Suprapubic skin (tissue), 4 donors: ENCODE results near the gene CDK12. TPM values are rescaled to one million over a fixed set of nuclear protein-coding genes. Genes with fewer than 3 reads are reported as not detected.

Experiments used
- DNase-seq, 2 donors: peaks; one replicate each; pipeline ENCODE4 v3.0.0-alpha.2; 2019; ENCODE audit warnings: low spot score in 2 of 2
- H3K27ac ChIP-seq: fragments of 200-600 bp; sonication (generic); one replicate; pipeline ENCODE4 v1.5.1; 2019
- H3K27me3 ChIP-seq: fragments of 200-600 bp; sonication (generic); one replicate; pipeline ENCODE4 v1.5.1; 2019
- H3K36me3 ChIP-seq: fragments of 200-600 bp; sonication (generic); one replicate; pipeline ENCODE4 v1.5.1; 2019
- H3K4me1 ChIP-seq: fragments of 200-600 bp; sonication (generic); one replicate; pipeline ENCODE4 v1.5.1; 2019
- H3K4me3 ChIP-seq: fragments of 200-600 bp; sonication (generic); one replicate; pipeline ENCODE4 v1.5.1; 2019; ENCODE audit warnings: mild to moderate bottlenecking
- H3K9me3 ChIP-seq: fragments of 200-600 bp; sonication (generic); one replicate; pipeline ENCODE4 v1.5.1; 2019
- EP300 ChIP-seq: sonication (generic); formaldehyde crosslinking; IDR thresholded peaks from one replicate; pipeline ENCODE4 v1.6.1; 2017; ENCODE audit warnings: antibody characterized with exemption
- POLR2A ChIP-seq, 2 donors: fragments of 450-650 bp; IDR thresholded peaks; one replicate each; pipeline ENCODE4 v1.6.1; 2017; ENCODE audit warnings: antibody characterized with exemption in 2 of 2, mild to moderate bottlenecking in 2 of 2, moderate library complexity in 2 of 2
- POLR2AphosphoS5 ChIP-seq, 3 donors: sonication (generic); formaldehyde crosslinking; IDR thresholded peaks; one replicate each; pipeline ENCODE4 v1.6.1; 2017; ENCODE audit warnings: antibody characterized with exemption in 3 of 3
- WGBS: methylation state at CpG from one replicate; pipeline ENCODE4 v1.1.5; 2018; 5-methylcytosine and 5-hydroxymethylcytosine counted together
- total RNA-seq, 4 donors: library from RNA; depleted of rRNA; stranded (reverse); fragments of >200 nt; gene quantifications; one replicate each; pipeline ENCODE4 v1.1.0, GENCODE V29; 2016
- TF ChIP-seq, protein P1 (sequence below), 2 donors: fragments of 200-600 bp in 1 of 2; fragments of 450-650 bp in 1 of 2; sonication (generic) in 1 of 2; IDR thresholded peaks; one replicate each; pipeline ENCODE4 v1.5.1; 2016 to 2019; ENCODE audit warnings: antibody characterized with exemption in 2 of 2, mild to moderate bottlenecking in 1 of 2, moderate library complexity in 1 of 2

Gene CDK12
- total RNA-seq, 4 donors from 2014 or later, result 50.7 to 97.9 (median 54.4) TPM

DNA sequence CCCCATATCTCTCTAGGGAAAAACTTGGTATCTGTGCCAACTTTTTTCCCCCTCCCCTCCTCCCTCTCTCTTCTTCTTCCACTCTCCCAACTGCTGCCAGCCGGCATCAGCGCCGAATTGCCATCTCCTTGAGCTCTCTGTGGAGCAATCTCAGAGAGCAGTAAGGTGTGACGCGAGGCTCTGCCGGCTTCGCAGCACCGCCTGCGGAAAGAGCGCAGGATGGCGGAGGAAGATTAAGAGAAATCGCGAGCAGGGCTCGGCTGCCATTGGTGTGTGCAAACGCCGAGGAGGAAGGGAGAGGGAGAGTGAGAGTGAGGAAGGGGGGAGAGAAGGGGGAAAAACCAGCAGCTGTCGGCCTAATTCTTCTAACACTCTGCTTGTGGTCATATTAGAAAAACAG, 102.2 kb downstream of the CDK12 start:
- Histone ChIP-seq H3K36me3 (peaks cover 70% of the 10 kb centered on the region), H3K27me3 (no peaks in the 10 kb centered on the region), H3K9me3 (no peaks in the 10 kb centered on the region), H3K27ac (no peak overlapping the region), H3K4me3 (no peak overlapping the region), H3K4me1 (no peaks in the 10 kb centered on the region)
- WGBS, result 52% methylated on average over 17 of the region's 17 CpGs
- TF ChIP-seq POLR2A (IDR thresholded peaks at IDR 0.05) (no peak), POLR2AphosphoS5 (IDR thresholded peaks at IDR 0.05) (no peak), EP300 (no peak)
- TF ChIP-seq, protein P1, sequence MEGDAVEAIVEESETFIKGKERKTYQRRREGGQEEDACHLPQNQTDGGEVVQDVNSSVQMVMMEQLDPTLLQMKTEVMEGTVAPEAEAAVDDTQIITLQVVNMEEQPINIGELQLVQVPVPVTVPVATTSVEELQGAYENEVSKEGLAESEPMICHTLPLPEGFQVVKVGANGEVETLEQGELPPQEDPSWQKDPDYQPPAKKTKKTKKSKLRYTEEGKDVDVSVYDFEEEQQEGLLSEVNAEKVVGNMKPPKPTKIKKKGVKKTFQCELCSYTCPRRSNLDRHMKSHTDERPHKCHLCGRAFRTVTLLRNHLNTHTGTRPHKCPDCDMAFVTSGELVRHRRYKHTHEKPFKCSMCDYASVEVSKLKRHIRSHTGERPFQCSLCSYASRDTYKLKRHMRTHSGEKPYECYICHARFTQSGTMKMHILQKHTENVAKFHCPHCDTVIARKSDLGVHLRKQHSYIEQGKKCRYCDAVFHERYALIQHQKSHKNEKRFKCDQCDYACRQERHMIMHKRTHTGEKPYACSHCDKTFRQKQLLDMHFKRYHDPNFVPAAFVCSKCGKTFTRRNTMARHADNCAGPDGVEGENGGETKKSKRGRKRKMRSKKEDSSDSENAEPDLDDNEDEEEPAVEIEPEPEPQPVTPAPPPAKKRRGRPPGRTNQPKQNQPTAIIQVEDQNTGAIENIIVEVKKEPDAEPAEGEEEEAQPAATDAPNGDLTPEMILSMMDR (IDR thresholded peaks at IDR 0.05), result no peak
- no peak for DNase-seq

DNA sequence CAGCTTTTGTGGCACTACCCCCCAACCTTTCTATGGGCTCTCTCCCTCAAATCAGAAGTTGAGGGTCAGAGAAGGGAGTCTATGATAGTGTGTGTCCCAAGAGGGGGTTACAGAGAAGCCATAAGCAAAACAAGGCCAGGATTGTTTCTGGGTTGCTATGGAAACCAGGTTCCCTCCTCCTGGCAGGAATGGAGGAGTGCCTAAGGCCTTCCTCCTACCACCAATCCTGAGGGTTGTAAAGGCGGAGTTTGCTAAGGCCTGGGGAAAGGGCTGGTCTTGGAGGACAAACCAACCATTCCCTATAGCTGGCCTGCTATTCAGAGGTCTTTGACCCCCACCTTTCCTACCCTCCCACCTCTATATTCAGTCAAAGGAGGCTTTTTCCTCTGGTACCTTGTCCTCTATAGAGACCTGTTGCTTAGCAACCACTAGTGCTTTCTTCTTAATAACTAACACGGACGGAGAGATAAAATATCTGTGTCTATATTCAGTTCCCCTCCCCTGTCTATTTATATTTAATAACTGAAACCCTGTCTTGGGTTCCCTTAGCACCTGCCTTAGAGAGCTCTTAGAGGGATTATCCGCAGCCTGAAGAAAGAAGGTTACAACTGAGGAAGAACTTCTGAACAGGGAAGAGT, 103.0 kb downstream of the CDK12 start:
- H3K9me3 ChIP-seq, result no peaks in the 10 kb centered on the region
- H3K4me3 ChIP-seq, result no peak overlapping the region
- peaks cover 71% of the 10 kb centered on the region for H3K36me3 ChIP-seq
- WGBS, result 83% methylated on average over 4 of the region's 4 CpGs
- peaks cover 4% of the 10 kb centered on the region for H3K4me1 ChIP-seq
- H3K27ac ChIP-seq, result no peak overlapping the region
- no peak for DNase-seq
- H3K27me3 ChIP-seq, result no peaks in the 10 kb centered on the region
- TF ChIP-seq POLR2A (IDR thresholded peaks at IDR 0.05), result no peak
- TF ChIP-seq POLR2AphosphoS5 (IDR thresholded peaks at IDR 0.05), result no peak
- no peak for TF ChIP-seq EP300
- TF ChIP-seq, protein P1 (IDR thresholded peaks at IDR 0.05), result no peak

DNA sequence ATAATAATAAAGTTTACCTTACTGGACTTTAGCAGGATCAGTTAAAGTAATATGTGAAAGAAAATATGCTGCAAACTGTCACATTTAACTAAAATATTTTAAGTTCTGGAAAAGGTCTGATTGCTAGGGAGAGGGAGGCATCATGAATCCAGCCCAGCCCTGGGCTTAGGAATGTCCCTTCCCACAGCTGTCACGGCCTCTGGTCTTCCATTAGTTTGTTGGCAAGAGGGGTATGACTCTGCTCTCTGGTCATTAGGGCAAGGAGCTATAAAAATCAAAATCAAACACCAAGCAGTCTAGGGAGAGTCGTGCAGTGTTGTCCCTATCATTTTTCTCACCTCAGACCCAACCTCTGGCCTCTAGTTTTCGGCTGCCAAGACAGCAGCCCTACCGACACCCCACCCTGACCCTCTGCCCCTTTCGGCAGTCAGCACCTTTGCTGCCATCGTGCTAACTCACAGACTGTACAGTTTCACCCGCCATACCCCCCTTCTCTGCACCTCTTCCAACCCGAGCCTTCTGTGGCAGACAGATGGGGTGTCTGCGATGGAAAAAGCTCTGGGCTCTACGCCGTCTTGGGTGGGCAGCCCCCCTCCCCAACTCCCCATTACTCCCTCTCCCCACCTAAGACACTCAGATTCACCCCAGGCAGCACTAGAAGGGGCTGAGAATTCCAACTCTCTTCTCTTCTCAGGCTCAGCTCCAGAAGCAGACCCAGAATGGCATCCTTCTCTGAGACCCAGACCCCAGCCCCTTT, 105.0 kb downstream of the CDK12 start:
- Histone ChIP-seq H3K4me3 (no peak overlapping the region), H3K27ac (no peak overlapping the region), H3K36me3 (peaks cover 56% of the 10 kb centered on the region), H3K4me1 (peaks cover 4% of the 10 kb centered on the region), H3K9me3 (no peaks in the 10 kb centered on the region), H3K27me3 (no peaks in the 10 kb centered on the region)
- 88% methylated on average over 11 of the region's 11 CpGs for WGBS
- DNase-seq, result no peak
- no peak for TF ChIP-seq EP300
- TF ChIP-seq, protein P1 (IDR thresholded peaks at IDR 0.05), result no peak
- TF ChIP-seq POLR2A (IDR thresholded peaks at IDR 0.05), result no peak
- no peak for TF ChIP-seq POLR2AphosphoS5 (IDR thresholded peaks at IDR 0.05)

DNA sequence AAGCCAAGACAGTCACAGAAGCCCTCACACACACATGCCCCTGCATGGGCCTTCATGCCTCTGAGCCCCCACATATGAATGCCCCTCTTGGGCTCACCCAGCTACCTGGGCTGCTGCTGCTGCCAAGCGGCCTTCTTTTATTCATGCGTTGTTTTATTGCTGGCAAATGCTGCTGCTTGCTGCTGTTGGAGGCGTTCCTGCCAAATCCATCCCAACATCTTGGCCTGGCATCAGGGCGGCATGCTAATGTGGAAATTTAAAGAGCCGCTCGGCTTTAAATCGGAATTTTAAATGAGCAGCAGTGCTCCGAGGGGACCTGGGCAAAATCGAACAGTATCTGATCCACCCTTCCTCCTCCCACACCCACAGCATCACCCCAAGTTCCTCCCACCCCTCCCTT, 107.4 kb downstream of the CDK12 start:
- peaks cover 14% of the 10 kb centered on the region for H3K4me1 ChIP-seq
- H3K4me3 ChIP-seq, result no peak overlapping the region
- WGBS, result 60% methylated on average over 9 of the region's 9 CpGs
- no peak for TF ChIP-seq EP300
- no peak for TF ChIP-seq POLR2AphosphoS5 (IDR thresholded peaks at IDR 0.05)
- TF ChIP-seq POLR2A (IDR thresholded peaks at IDR 0.05), result no peak
- TF ChIP-seq, protein P1 (IDR thresholded peaks at IDR 0.05), result no peak
- no peaks in the 10 kb centered on the region for H3K9me3 ChIP-seq
- DNase-seq, result no peak
- H3K27me3 ChIP-seq, result no peaks in the 10 kb centered on the region
- H3K36me3 ChIP-seq, result peaks cover 48% of the 10 kb centered on the region
- no peak overlapping the region for H3K27ac ChIP-seq

DNA sequence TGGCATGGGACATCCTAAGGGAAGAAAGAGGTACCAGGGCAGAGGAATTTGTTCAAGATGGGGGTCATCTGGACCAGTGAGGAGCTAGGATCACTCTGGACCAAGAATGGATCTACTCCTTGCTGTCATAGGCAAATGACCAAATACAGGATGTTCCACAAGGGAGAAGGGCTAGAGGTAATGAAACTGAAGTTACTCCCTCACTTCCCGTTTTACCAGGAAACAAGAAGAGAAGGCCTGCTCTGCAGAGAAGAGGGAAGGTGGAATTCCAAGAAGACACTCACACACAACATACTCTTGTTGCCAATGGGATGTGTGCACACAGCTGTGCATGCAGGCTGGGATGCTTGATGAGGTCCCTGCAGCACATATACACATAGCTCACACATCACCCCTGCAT, 107.8 kb downstream of the CDK12 start:
- H3K27ac ChIP-seq, result no peak overlapping the region
- TF ChIP-seq EP300 (no peak), POLR2A (IDR thresholded peaks at IDR 0.05) (no peak), POLR2AphosphoS5 (IDR thresholded peaks at IDR 0.05) (no peak)
- TF ChIP-seq, protein P1 (IDR thresholded peaks at IDR 0.05), result no peak
- H3K4me3 ChIP-seq, result no peak overlapping the region
- DNase-seq, result no peak
- peaks cover 17% of the 10 kb centered on the region for H3K4me1 ChIP-seq
- 50% methylated on average over 1 of the region's 1 CpG for WGBS
- H3K36me3 ChIP-seq, result peaks cover 48% of the 10 kb centered on the region
- H3K27me3 ChIP-seq, result no peaks in the 10 kb centered on the region
- no peaks in the 10 kb centered on the region for H3K9me3 ChIP-seq
